OCI-LY7 (cell line): ENCODE data around the gene GFER. TPM values are rescaled to one million over a fixed set of nuclear protein-coding genes. Genes with fewer than 3 reads are reported as not detected.

Experiments
- BruUV-seq: library from RNA; stranded (reverse); fragments of 400-500 nt; replicated peaks from 2 replicates; lab custom pipeline; 2021; lab: Mats Ljungman, UMichigan
- CTCF ChIA-PET: fragments of 300-600 bp; sonication (Branson Sonifier 250); formaldehyde crosslinking; loops from one replicate; lab custom pipeline; 2022; ENCODE audit warnings: antibody characterized with exemption; ENCODE audit not compliant: unreplicated experiment; lab: Charles Lee
- POLR2A ChIA-PET: fragments of 300-600 bp; sonication (Branson Sonifier 250); formaldehyde crosslinking; loops from one replicate; lab custom pipeline; 2022; ENCODE audit warnings: antibody characterized with exemption; lab: Charles Lee
- DNase-seq: peaks from one replicate; pipeline ENCODE4 v3.0.0-alpha.2; 2015; ENCODE audit warnings: low spot score
- H2AFZ ChIP-seq: fragments of 200-600 bp; sonication (generic), shearing (Covaris generic); 2 replicates; pipeline ENCODE4 v1.6.1; 2014; ENCODE audit warnings: mild to moderate bottlenecking, antibody characterized with exemption, low read length, moderate library complexity
- H3K27ac ChIP-seq: fragments of 200-600 bp; sonication (generic); 2 replicates; pipeline ENCODE4 v1.5.1; 2014; ENCODE audit warnings: mixed run types, low read depth, mild to moderate bottlenecking, moderate library complexity, low read length, inconsistent platforms; ENCODE audit not compliant: poor library complexity, severe bottlenecking
- H3K36me3 ChIP-seq: fragments of 200-600 bp; sonication (generic); 2 replicates; pipeline ENCODE4 v1.6.1; 2014; ENCODE audit warnings: mild to moderate bottlenecking, antibody characterized with exemption, low read length, moderate library complexity, mixed read lengths; ENCODE audit not compliant: insufficient read depth
- H3K4me1 ChIP-seq: fragments of 200-600 bp; sonication (generic); 2 replicates; pipeline ENCODE4 v1.5.1; 2014; ENCODE audit warnings: mild to moderate bottlenecking, low read length; ENCODE audit not compliant: insufficient read depth, poor library complexity, severe bottlenecking
- H3K4me2 ChIP-seq: fragments of 200-600 bp; sonication (generic); 2 replicates; pipeline ENCODE4 v1.6.1; 2014; ENCODE audit warnings: mild to moderate bottlenecking, low read length
- H3K4me3 ChIP-seq: fragments of 200-600 bp; sonication (generic); 2 replicates; pipeline ENCODE4 v1.5.1; 2014; ENCODE audit warnings: mild to moderate bottlenecking, low read depth, low read length; ENCODE audit not compliant: poor library complexity, severe bottlenecking
- H3K79me2 ChIP-seq: fragments of 200-600 bp; sonication (generic); 2 replicates; pipeline ENCODE4 v1.6.1; 2016; ENCODE audit warnings: low read depth, mild to moderate bottlenecking, low read length, moderate library complexity, mixed read lengths; ENCODE audit not compliant: insufficient read depth
- H3K9me2 ChIP-seq: fragments of 200-600 bp; sonication (generic); 2 replicates; pipeline ENCODE4 v1.6.1; 2016; ENCODE audit warnings: mild to moderate bottlenecking, low read length, mixed read lengths; ENCODE audit not compliant: insufficient read depth
- H3K9me3 ChIP-seq: fragments of 200-600 bp; sonication (generic); 2 replicates; pipeline ENCODE4 v1.6.1; 2014; ENCODE audit warnings: mild to moderate bottlenecking, mixed run types, low read length, mixed read lengths
- H4K20me1 ChIP-seq: fragments of 200-600 bp; sonication (generic); 2 replicates; pipeline ENCODE4 v1.6.1; 2014; ENCODE audit warnings: mild to moderate bottlenecking, antibody characterized with exemption, low read length, moderate library complexity, mixed read lengths; ENCODE audit not compliant: insufficient read depth
- EZH2phosphoT487 ChIP-seq: fragments of 200-600 bp; sonication (generic); IDR thresholded peaks from 2 replicates; pipeline ENCODE4 v1.6.1; 2018; ENCODE audit warnings: low read depth, borderline replicate concordance, mild to moderate bottlenecking, mixed run types, antibody characterized with exemption, low read length, moderate library complexity, mixed read lengths
- intact Hi-C: fragments of 100-400 bp; cut with micrococcal nuclease; formaldehyde crosslinking; loops from one replicate; pipeline ENCODE4 v1.10.0; 2022; ENCODE audit not compliant: unreplicated experiment
- total RNA-seq, 2 experiments: library from RNA; depleted of rRNA in 1 of 2; stranded (reverse); fragments of >200 nt in 1 of 2; shearing (Covaris generic) in 1 of 2; gene quantifications; 2 replicates each; pipeline ENCODE4 v1.2.3, GENCODE V29; 2014 to 2022
- TF ChIP-seq, protein P1 (sequence below): fragments of 200-600 bp; sonication (generic); conservative IDR thresholded peaks from 2 replicates; pipeline ENCODE4 v1.5.1; 2014; ENCODE audit warnings: mild to moderate bottlenecking, antibody characterized with exemption, low read length, moderate library complexity, mixed read lengths

GFER gene
- total RNA-seq, 2 experiments from 2014 or later, result 32.3 to 40.2 TPM

DNA sequence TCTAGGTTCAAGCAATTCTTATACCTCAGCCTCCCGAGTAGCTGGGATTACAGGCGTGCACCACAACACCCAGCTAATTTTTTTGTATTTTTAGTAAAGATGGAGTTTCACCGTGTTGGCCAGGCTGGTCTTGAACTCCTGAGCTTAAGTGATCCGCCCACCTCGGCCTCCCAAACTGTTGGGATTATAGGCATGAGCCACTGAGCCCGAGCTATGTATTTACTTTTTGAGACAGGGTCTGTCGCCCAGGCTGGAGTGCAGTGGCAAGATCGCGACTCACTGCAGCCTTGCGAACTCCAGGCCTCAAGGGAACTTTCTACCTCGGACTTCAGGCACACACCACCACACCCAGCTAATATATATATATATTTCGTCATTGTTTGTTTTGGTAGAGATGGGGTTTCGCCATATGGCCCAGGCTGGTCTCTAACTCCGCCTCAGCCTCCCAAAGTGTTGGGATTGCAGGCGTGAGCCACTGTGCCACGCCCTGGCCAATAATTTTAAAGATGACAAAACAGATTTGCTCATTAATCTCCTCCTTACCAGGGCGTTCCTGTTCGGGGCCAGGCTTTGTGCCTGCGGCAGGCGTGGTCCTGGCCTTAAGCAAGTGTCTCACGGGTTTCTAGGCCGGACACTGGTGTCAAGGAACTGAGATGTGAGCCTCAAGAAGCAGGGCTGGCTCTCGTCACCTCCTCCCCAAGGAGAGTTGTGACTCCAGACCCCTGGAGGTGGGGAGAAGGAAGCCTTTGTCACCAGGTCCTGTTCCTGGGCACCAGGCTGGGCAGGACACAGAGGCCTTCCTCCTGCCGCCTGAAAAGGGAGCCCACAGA is 31.3 kb downstream of the GFER start:
- Histone ChIP-seq H3K27ac (no peak overlapping the region), H3K4me2 (no peak overlapping the region), H3K4me3 (no peak overlapping the region), H3K79me2 (peaks cover 5% of the 10 kb centered on the region; the same call in 1 of the 2 replicates), H4K20me1 (no peaks in the 10 kb centered on the region), H3K4me1 (peaks cover 6% of the 10 kb centered on the region), H3K9me2 (no peaks in the 10 kb centered on the region), H3K36me3 (no peaks in the 10 kb centered on the region), H2AFZ (no peak overlapping the region), H3K9me3 (no peaks in the 10 kb centered on the region)
- ChIA-PET POLR2A (interaction anchor here (0.6 kb wide), 1 partner anchor 199 kb away, joined by 3 read pairs; the partner anchor contains the start of gene PGP), CTCF (no interaction called here)
- intact Hi-C loops, result no loop called here
- no peak for DNase-seq
- TF ChIP-seq, protein P1, sequence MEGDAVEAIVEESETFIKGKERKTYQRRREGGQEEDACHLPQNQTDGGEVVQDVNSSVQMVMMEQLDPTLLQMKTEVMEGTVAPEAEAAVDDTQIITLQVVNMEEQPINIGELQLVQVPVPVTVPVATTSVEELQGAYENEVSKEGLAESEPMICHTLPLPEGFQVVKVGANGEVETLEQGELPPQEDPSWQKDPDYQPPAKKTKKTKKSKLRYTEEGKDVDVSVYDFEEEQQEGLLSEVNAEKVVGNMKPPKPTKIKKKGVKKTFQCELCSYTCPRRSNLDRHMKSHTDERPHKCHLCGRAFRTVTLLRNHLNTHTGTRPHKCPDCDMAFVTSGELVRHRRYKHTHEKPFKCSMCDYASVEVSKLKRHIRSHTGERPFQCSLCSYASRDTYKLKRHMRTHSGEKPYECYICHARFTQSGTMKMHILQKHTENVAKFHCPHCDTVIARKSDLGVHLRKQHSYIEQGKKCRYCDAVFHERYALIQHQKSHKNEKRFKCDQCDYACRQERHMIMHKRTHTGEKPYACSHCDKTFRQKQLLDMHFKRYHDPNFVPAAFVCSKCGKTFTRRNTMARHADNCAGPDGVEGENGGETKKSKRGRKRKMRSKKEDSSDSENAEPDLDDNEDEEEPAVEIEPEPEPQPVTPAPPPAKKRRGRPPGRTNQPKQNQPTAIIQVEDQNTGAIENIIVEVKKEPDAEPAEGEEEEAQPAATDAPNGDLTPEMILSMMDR, result no peak
- TF ChIP-seq EZH2phosphoT487, result no peak
- BruUV-seq, result no TSS peak

DNA sequence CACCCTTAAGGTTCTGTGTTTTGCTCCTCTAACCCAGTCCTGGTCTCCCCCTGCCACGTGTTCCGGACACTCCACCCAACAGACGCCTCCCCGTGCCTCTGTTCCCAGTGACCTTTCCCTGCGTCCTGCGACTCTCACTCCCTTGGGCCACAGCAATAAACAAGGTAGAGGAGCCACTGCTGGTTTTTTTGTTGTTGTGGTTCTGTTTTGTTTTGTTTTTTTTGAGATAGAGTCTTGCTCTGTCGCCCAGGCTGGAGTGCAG is 31.9 kb downstream of the GFER start:
- TF ChIP-seq EZH2phosphoT487, result no peak
- TF ChIP-seq, protein P1, result no peak
- Histone ChIP-seq H3K36me3 (no peaks in the 10 kb centered on the region), H3K4me3 (no peak overlapping the region), H4K20me1 (no peaks in the 10 kb centered on the region), H3K4me1 (peaks cover under 1% of the 10 kb centered on the region), H3K9me3 (no peaks in the 10 kb centered on the region), H3K4me2 (no peak overlapping the region), H3K9me2 (no peaks in the 10 kb centered on the region), H3K27ac (no peak overlapping the region), H2AFZ (no peak overlapping the region), H3K79me2 (no peaks in the 10 kb centered on the region)
- ChIA-PET CTCF (no interaction called here), POLR2A (interaction anchor here (0.6 kb wide), 2 partner anchors 42 to 199 kb away, joined by 3 read pairs; partner anchors contain the start of gene PGP)
- no TSS peak for BruUV-seq
- no peak for DNase-seq
- intact Hi-C loops, result no loop called here

DNA sequence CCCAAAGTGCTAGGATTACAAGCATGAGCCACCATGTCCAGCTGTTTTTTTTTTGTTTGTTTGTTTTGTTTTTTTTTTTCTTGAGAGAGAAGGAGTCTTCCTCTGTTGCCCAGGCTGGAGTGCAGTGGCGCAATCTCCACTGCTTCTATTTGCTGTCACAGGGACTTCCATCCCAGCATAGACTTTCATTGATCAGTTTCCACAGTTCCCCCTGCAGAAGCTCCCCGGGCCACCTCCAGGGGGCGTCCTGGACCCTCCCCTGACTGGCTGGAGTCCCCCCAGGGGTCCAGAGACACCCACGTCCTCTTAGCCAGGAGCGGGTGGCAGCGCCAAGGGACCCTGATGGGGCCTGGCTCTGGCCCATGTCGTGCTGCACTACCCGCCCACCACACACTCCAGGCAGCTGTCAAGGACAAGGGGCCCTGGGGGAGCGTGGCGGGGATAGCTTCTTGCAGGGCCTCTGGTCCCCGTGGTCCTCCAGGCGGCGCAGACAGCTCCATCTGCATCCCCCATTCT is 32.5 kb downstream of the GFER start:
- no peak overlapping the region for H2AFZ ChIP-seq
- TF ChIP-seq, protein P1, result peak; percentile 76
- TF ChIP-seq EZH2phosphoT487, result no peak
- intact Hi-C loops, result no loop called here
- no peaks in the 10 kb centered on the region for H3K4me1 ChIP-seq
- no peaks in the 10 kb centered on the region for H3K9me2 ChIP-seq
- BruUV-seq, result no TSS peak
- H4K20me1 ChIP-seq, result no peaks in the 10 kb centered on the region
- H3K4me2 ChIP-seq, result no peak overlapping the region
- ChIA-PET POLR2A (interaction anchor here (0.6 kb wide), 2 partner anchors 41 to 198 kb away, joined by 3 read pairs; partner anchors contain the start of gene PGP), CTCF (no interaction called here)
- H3K79me2 ChIP-seq, result no peaks in the 10 kb centered on the region
- H3K27ac ChIP-seq, result no peak overlapping the region
- no peak overlapping the region for H3K4me3 ChIP-seq
- peak; percentile 29 for DNase-seq
- no peaks in the 10 kb centered on the region for H3K9me3 ChIP-seq
- H3K36me3 ChIP-seq, result no peaks in the 10 kb centered on the region
